H1 (cell line): ENCODE measurements around the gene ABCC11. TPM values are rescaled to one million over a fixed set of nuclear protein-coding genes. Genes with fewer than 3 reads are reported as not detected.
A peak's percentile ranks its signal among the peaks of the same experiment; 100 is the strongest.

ENCODE experiments used
- CTCF ChIA-PET: fragments of 300-600 bp; sonication (Branson Sonifier 250); formaldehyde crosslinking; loops from one replicate; lab custom pipeline; 2021; ENCODE audit not compliant: partially characterized antibody; lab: Charles Lee
- POLR2A ChIA-PET: fragments of 300-600 bp; sonication (Branson Sonifier 250); formaldehyde crosslinking; loops from one replicate; lab custom pipeline; 2021; ENCODE audit warnings: inconsistent platforms; ENCODE audit not compliant: partially characterized antibody; lab: Charles Lee
- DNase-seq, 2 experiments: peaks; one replicate each; pipeline versions ENCODE4 v3.0.0 to v3.0.0-alpha.2; 2010 to 2022; ENCODE audit warnings: low spot score in 2 of 2, low read depth in 1 of 2, mixed read lengths in 1 of 2
- FAIRE-seq: peaks from 2 replicates; lab custom pipeline; 2011; peaks lifted over from hg19 to GRCh38; lab: Jason Lieb, UNC
- H2AFZ ChIP-seq: 2 replicates; pipeline ENCODE4 v1.8.1; 2012; ENCODE audit warnings: low read length, inconsistent platforms
- H2AK5ac ChIP-seq: 2 replicates; pipeline ENCODE4 v1.6.1; 2013; ENCODE audit warnings: low read depth, low read length
- H2BK120ac ChIP-seq: replicated peaks from 2 replicates; pipeline ENCODE3; 2013; ENCODE audit warnings: low read depth, low read length, inconsistent platforms
- H2BK12ac ChIP-seq: 2 replicates; pipeline ENCODE4 v1.6.1; 2013; ENCODE audit warnings: low read depth, low read length
- H2BK15ac ChIP-seq: 2 replicates; pipeline ENCODE4 v1.6.1; 2013; ENCODE audit warnings: low read length
- H2BK20ac ChIP-seq: 2 replicates; pipeline ENCODE4 v1.6.1; 2013; ENCODE audit warnings: low read length
- H2BK5ac ChIP-seq: 2 replicates; pipeline ENCODE4 v1.6.1; 2013; ENCODE audit warnings: low read depth, low read length
- H3K14ac ChIP-seq: 2 replicates; pipeline ENCODE4 v1.6.1; 2013; ENCODE audit warnings: inconsistent platforms; ENCODE audit not compliant: insufficient read length
- H3K18ac ChIP-seq: 2 replicates; pipeline ENCODE4 v1.6.1; 2013; ENCODE audit warnings: low read length; ENCODE audit errors: extremely low read depth
- H3K23ac ChIP-seq: 2 replicates; pipeline ENCODE4 v1.6.1; 2013; ENCODE audit warnings: inconsistent platforms; ENCODE audit not compliant: insufficient read length
- H3K23me2 ChIP-seq: 2 replicates; pipeline ENCODE4 v1.6.1; 2013; ENCODE audit warnings: low read depth, low read length
- H3K27ac ChIP-seq: 2 replicates; pipeline ENCODE4 v1.6.1; 2011; ENCODE audit warnings: low read depth, low read length, inconsistent platforms
- H3K27me3 ChIP-seq, 4 experiments: replicated peaks in 1 of 4; 1 replicate in 1 of 4; 2 replicates in 3 of 4; pipeline versions ENCODE4 v1.6.1 to v1.8.1; 2011 to 2013; ENCODE audit warnings: low read length in 3 of 4, mild to moderate bottlenecking in 3 of 4, inconsistent platforms in 2 of 4, mixed read lengths in 2 of 4, moderate library complexity in 1 of 4; ENCODE audit not compliant: control insufficient read depth in 3 of 4, insufficient read depth in 3 of 4; ENCODE audit errors: extremely low read depth in 1 of 4
- H3K36me3 ChIP-seq, 4 experiments: 2 replicates each; pipeline versions ENCODE4 v1.6.1 to v1.8.1; 2011 to 2013; ENCODE audit warnings: mild to moderate bottlenecking in 4 of 4, low read length in 3 of 4, moderate library complexity in 2 of 4, control low read depth in 1 of 4, inconsistent platforms in 1 of 4; ENCODE audit not compliant: insufficient read depth in 4 of 4, control insufficient read depth in 2 of 4
- H3K4ac ChIP-seq: replicated peaks from 2 replicates; pipeline ENCODE3; 2013; ENCODE audit warnings: low read length, low read depth, mixed read lengths, inconsistent platforms; ENCODE audit not compliant: insufficient read length
- H3K4me1 ChIP-seq, 4 experiments: replicated peaks in 1 of 4; 1 replicate in 1 of 4; 2 replicates in 3 of 4; pipeline versions ENCODE4 v1.6.1 to v1.8.1; 2011 to 2013; ENCODE audit warnings: low read length in 3 of 4, inconsistent platforms in 2 of 4, mixed read lengths in 1 of 4; ENCODE audit not compliant: insufficient read depth in 4 of 4, control insufficient read depth in 3 of 4
- H3K4me2 ChIP-seq, 2 experiments: 2 replicates each; pipeline versions ENCODE4 v1.6.1 to v1.8.1; 2011 to 2013; ENCODE audit warnings: low read depth in 2 of 2, low read length in 2 of 2, control low read depth in 1 of 2, inconsistent platforms in 1 of 2, mild to moderate bottlenecking in 1 of 2; ENCODE audit not compliant: insufficient read depth in 1 of 2
- H3K4me3 ChIP-seq, 4 experiments: fragments of 200-600, 300-600 bp in 1 of 4; sonication (generic), shearing (Covaris generic), sonication (Bioruptor Twin) in 1 of 4; 2 replicates each; pipeline versions ENCODE4 v1.5.1 to v1.8.1; 2011 to 2016; ENCODE audit warnings: low read length in 4 of 4, low read depth in 3 of 4, control low read depth in 2 of 4, inconsistent platforms in 2 of 4, mild to moderate bottlenecking in 2 of 4, mixed read lengths in 1 of 4, moderate library complexity in 1 of 4; ENCODE audit not compliant: insufficient read depth in 2 of 4; ENCODE audit errors: extremely low read depth in 1 of 4
- H3K56ac ChIP-seq: replicated peaks from 2 replicates; pipeline ENCODE3; 2013; ENCODE audit warnings: low read depth, mild to moderate bottlenecking, mixed read lengths, low read length, inconsistent platforms; ENCODE audit not compliant: insufficient read length
- H3K79me1 ChIP-seq: 2 replicates; pipeline ENCODE4 v1.6.1; 2013; ENCODE audit warnings: low read depth, low read length, control low read depth
- H3K79me2 ChIP-seq, 2 experiments: 2 replicates each; pipeline versions ENCODE4 v1.6.1 to v1.8.1; 2012 to 2013; ENCODE audit warnings: low read length in 2 of 2, mild to moderate bottlenecking in 2 of 2, inconsistent platforms in 1 of 2; ENCODE audit not compliant: insufficient read depth in 2 of 2, control insufficient read depth in 1 of 2
- H3K9ac ChIP-seq, 4 experiments: replicated peaks in 1 of 4; 1 replicate in 1 of 4; 2 replicates in 3 of 4; pipeline versions ENCODE4 v1.6.1 to v1.8.1; 2011 to 2013; ENCODE audit warnings: low read depth in 3 of 4, low read length in 3 of 4, control low read depth in 2 of 4, mild to moderate bottlenecking in 2 of 4, moderate library complexity in 2 of 4, inconsistent platforms in 1 of 4; ENCODE audit errors: extremely low read depth in 1 of 4
- H3K9me3 ChIP-seq, 2 experiments: 2 replicates each; pipeline versions ENCODE4 v1.6.1 to v1.8.1; 2012 to 2013; ENCODE audit warnings: mild to moderate bottlenecking in 2 of 2, moderate library complexity in 2 of 2, control low read depth in 1 of 2, inconsistent platforms in 1 of 2, low read depth in 1 of 2, low read length in 1 of 2, mixed read lengths in 1 of 2; ENCODE audit not compliant: insufficient read depth in 2 of 2
- H4K20me1 ChIP-seq, 2 experiments: replicated peaks in 1 of 2; 2 replicates each; pipeline versions ENCODE3 to v1.8.1; 2011 to 2013; ENCODE audit warnings: inconsistent platforms in 2 of 2, low read length in 2 of 2, mild to moderate bottlenecking in 1 of 2; ENCODE audit not compliant: insufficient read depth in 2 of 2, control insufficient read depth in 1 of 2
- H4K5ac ChIP-seq: 2 replicates; pipeline ENCODE4 v1.6.1; 2013; ENCODE audit warnings: low read length, low read depth, mixed read lengths, inconsistent platforms; ENCODE audit not compliant: insufficient read length
- H4K8ac ChIP-seq: 2 replicates; pipeline ENCODE4 v1.8.0; 2013; ENCODE audit warnings: mild to moderate bottlenecking, moderate library complexity, low read length, inconsistent platforms; ENCODE audit not compliant: insufficient read depth; ENCODE audit errors: extremely low read depth
- H4K91ac ChIP-seq: replicated peaks from 2 replicates; pipeline ENCODE3; 2013; ENCODE audit warnings: low read length, mixed read lengths, inconsistent platforms; ENCODE audit not compliant: insufficient read length
- BCL11A ChIP-seq, 2 experiments: IDR thresholded peaks; one replicate each; pipeline ENCODE4 v1.6.1; 2011; ENCODE audit warnings: low read depth in 2 of 2, low read length in 2 of 2, mild to moderate bottlenecking in 2 of 2
- CBX8 ChIP-seq: fragments of 300-800, 300-1000 bp; sonication (generic); IDR thresholded peaks from 2 replicates; pipeline ENCODE4 v1.7.1; 2016; ENCODE audit warnings: low read depth, low read length, borderline replicate concordance
- CEBPB ChIP-seq: IDR thresholded peaks from 2 replicates; pipeline ENCODE4 v1.6.1; 2012; ENCODE audit warnings: low read depth, low read length
- CHD2 ChIP-seq: IDR thresholded peaks from 2 replicates; pipeline ENCODE4 v1.6.1; 2012; ENCODE audit warnings: low read length, improper control_type of control experiment
- CTBP2 ChIP-seq: IDR thresholded peaks from 2 replicates; pipeline ENCODE4 v1.7.0; 2011; ENCODE audit warnings: borderline replicate concordance, mild to moderate bottlenecking, moderate library complexity, mixed read lengths, low read length; ENCODE audit not compliant: insufficient read depth, insufficient read length
- EP300 ChIP-seq, 2 experiments: IDR thresholded peaks; 1 replicate in 1 of 2; 2 replicates in 1 of 2; pipeline ENCODE4 v1.6.1; 2011 to 2012; ENCODE audit warnings: low read depth in 2 of 2, low read length in 2 of 2, mild to moderate bottlenecking in 2 of 2, borderline replicate concordance in 1 of 2, inconsistent platforms in 1 of 2, moderate library complexity in 1 of 2
- FOSL1 ChIP-seq: IDR thresholded peaks from 2 replicates; pipeline ENCODE4 v1.6.1; 2011; ENCODE audit warnings: mild to moderate bottlenecking, low read depth, low read length, moderate library complexity; ENCODE audit not compliant: insufficient read depth
- HDAC6 ChIP-seq: IDR thresholded peaks from one replicate; pipeline ENCODE4 v1.7.1; 2012; ENCODE audit warnings: low read depth, mild to moderate bottlenecking, inconsistent platforms, low read length, moderate library complexity
- JUN ChIP-seq: IDR thresholded peaks from 2 replicates; pipeline ENCODE4 v1.6.1; 2011; ENCODE audit warnings: low read depth, mild to moderate bottlenecking, improper control_type of control experiment, low read length
- KDM5A ChIP-seq: fragments of 200-600 bp; IDR thresholded peaks from 2 replicates; pipeline ENCODE4 v1.7.1; 2012; ENCODE audit warnings: mild to moderate bottlenecking, low read length, inconsistent platforms, mixed read lengths
- MAFK ChIP-seq: IDR thresholded peaks from 2 replicates; pipeline ENCODE4 v1.6.1; 2012; ENCODE audit warnings: low read depth, mild to moderate bottlenecking, improper control_type of control experiment, low read length
- RAD21 ChIP-seq, 2 experiments: IDR thresholded peaks in 1 of 2; conservative IDR thresholded peaks in 1 of 2; 2 replicates each; pipeline ENCODE4 v1.6.1; 2011; ENCODE audit warnings: low read depth in 2 of 2, low read length in 2 of 2, improper control_type of control experiment in 1 of 2, inconsistent platforms in 1 of 2, mild to moderate bottlenecking in 1 of 2, moderate library complexity in 1 of 2
- SIX5 ChIP-seq: IDR thresholded peaks from 2 replicates; pipeline ENCODE4 v1.6.1; 2011; ENCODE audit warnings: mild to moderate bottlenecking, low read depth, low read length
- SUZ12 ChIP-seq: fragments of 200-600 bp; sonication (generic); IDR thresholded peaks from 2 replicates; pipeline ENCODE4 v1.6.1; 2012; ENCODE audit warnings: mild to moderate bottlenecking, inconsistent platforms, low read length, moderate library complexity, mixed read lengths
- WGBS, 2 experiments: shearing (Covaris generic) in 1 of 2; methylation state at CpG; one replicate each; pipeline versions ENCODE4 v1.1.6 to v1.1.7; 2013 to 2015; ENCODE audit warnings: low lambda C conversion rate in 2 of 2, mixed read lengths in 2 of 2, inconsistent platforms in 1 of 2, low coverage in 1 of 2, missing lambda C conversion rate in 1 of 2; ENCODE audit not compliant: insufficient replicate concordance in 2 of 2, insufficient coverage in 1 of 2, insufficient read length in 1 of 2; ENCODE audit errors: extremely low coverage in 1 of 2, missing lambda C conversion rate in 1 of 2; 5-methylcytosine and 5-hydroxymethylcytosine counted together
- polyA plus RNA-seq, 7 experiments: library from polyadenylated mRNA; depleted of rRNA in 3 of 7; stranded (reverse) in 5 of 7; unstranded in 2 of 7; fragments of >200 nt in 5 of 7; fragments of 200-250 nt in 2 of 7; gene quantifications; 1 replicate in 5 of 7; 2 replicates in 1 of 7; 4 replicates in 1 of 7; pipeline versions ENCODE4 v1.2.1 to v1.2.3, GENCODE V29; 2011 to 2013; ENCODE audit warnings: missing spikeins in 2 of 7, mixed read lengths in 2 of 7
- total RNA-seq: library from RNA; stranded (reverse); fragmentation: NEBNext Ultra II Directional; extraction: Animal tissue kit (Norgen Biotek cat#: 25700); gene quantifications from 2 replicates; pipeline ENCODE4 v1.2.1, GENCODE V29; 2021

The ABCC11 gene
- total and polyA plus RNA-seq, 2 of the 8 experiments (the other 6 are each of a cell fraction or from before 2014, with no cell fraction given): 0.06 TPM; not detected in 1

DNA sequence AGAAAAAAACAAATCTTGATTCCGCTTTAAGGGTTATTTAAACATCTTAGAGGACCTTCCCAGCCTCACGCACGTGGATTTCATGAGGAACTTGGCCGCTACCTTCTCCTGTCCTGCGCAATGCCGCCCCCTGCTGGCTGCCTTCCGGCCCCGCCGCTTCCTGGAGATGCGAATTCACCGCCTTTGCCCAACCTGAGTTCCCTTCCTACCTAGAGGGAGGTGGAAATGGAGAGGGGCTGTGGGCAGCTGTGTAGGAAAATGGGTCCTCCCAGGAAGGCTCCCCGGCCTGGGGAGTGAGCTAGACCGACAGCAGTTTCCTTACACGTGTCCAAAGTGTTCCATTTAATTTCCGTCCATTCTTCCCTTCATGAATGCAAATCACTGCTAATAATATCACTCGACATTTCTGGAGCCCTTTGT is 90.5 kb downstream of the ABCC11 start:
- H3K4me2 ChIP-seq: 0 out of 4 replicates have a peak overlapping the region, but pooled peaks of 1 of the 2 experiments have one; percentile 0
- H3K27me3 ChIP-seq: peaks cover 0 to 4% (median 3%) of the 10 kb centered on the region in 4 experiments; a peak in 6 of 7 replicates
- H4K8ac ChIP-seq: no peak overlapping the region
- H2AFZ ChIP-seq: no peak overlapping the region
- no peak overlapping the region for H3K4ac ChIP-seq
- no peak overlapping the region for H2BK12ac ChIP-seq
- no peaks in the 10 kb centered on the region for H3K4me1 ChIP-seq
- no peak overlapping the region for H3K56ac ChIP-seq
- H4K5ac ChIP-seq: no peak overlapping the region
- H3K9ac ChIP-seq: no peak overlapping the region
- FAIRE-seq (peak; percentile 62), DNase-seq (peak; percentile 46 to 98)
- H3K23me2 ChIP-seq: no peaks in the 10 kb centered on the region
- H3K14ac ChIP-seq: no peak overlapping the region
- no peak overlapping the region for H3K27ac ChIP-seq
- no peaks in the 10 kb centered on the region for H3K9me3 ChIP-seq
- H3K4me3 ChIP-seq: no peak overlapping the region
- 24% methylated on average over 16 of the region's 16 CpGs; no CpG with 5 or more reads in 1 of the 2 experiments for WGBS, 2 experiments
- H2BK20ac ChIP-seq: no peak overlapping the region
- no peak overlapping the region for H3K23ac ChIP-seq
- no peak overlapping the region for H2BK15ac ChIP-seq
- POLR2A ChIA-PET: no interaction called here
- no peaks in the 10 kb centered on the region for H4K20me1 ChIP-seq
- H3K79me1 ChIP-seq: no peaks in the 10 kb centered on the region
- H2BK120ac ChIP-seq: no peak overlapping the region
- H2BK5ac ChIP-seq: no peak overlapping the region
- no peak overlapping the region for H2AK5ac ChIP-seq
- no peak overlapping the region for H3K18ac ChIP-seq
- CTCF ChIA-PET: interaction anchor here (0.6 to 2.3 kb wide), 20 partner anchors 9 to 1106 kb away, joined by 3 to 16 read pairs (median 3); no protein-coding TSS in a partner anchor
- H3K79me2 ChIP-seq: no peaks in the 10 kb centered on the region
- no peaks in the 10 kb centered on the region for H3K36me3 ChIP-seq
- H4K91ac ChIP-seq: no peak overlapping the region
- TF ChIP-seq JUN: no peak
- no peak for TF ChIP-seq CHD2
- no peak for TF ChIP-seq SUZ12
- no peak for TF ChIP-seq MAFK
- TF ChIP-seq HDAC6: no peak
- TF ChIP-seq CTBP2: no peak
- no peak for TF ChIP-seq CEBPB
- TF ChIP-seq SIX5: no peak
- no peak for TF ChIP-seq FOSL1
- TF ChIP-seq EP300 (IDR thresholded peaks at IDR 0.05; ENCODE audit: borderline replicate concordance in 1 of 2, low read depth in 2 of 2, low read length in 2 of 2): peak in 1 of 2 experiments; percentile 10; a peak in 1 of 3 replicates
- no peak for TF ChIP-seq KDM5A
- peak; percentile 87 to 88 for TF ChIP-seq RAD21 (IDR thresholded peaks at IDR 0.05 in 1 of 2, conservative IDR thresholded peaks at IDR 0.05 in 1 of 2; ENCODE audit: low read depth in 2 of 2, low read length in 2 of 2)
- TF ChIP-seq BCL11A (IDR thresholded peaks at IDR 0.05; ENCODE audit: low read depth in 2 of 2, low read length in 2 of 2): no peak
- TF ChIP-seq CBX8: no peak
